HK-2 (cell line): ENCODE data around the gene VWC2.

ENCODE experiments used
- DNase-seq: peaks from one replicate; pipeline ENCODE4 v3.0.0-alpha.2; 2018; ENCODE audit not compliant: unreplicated experiment

VWC2 gene

GRCh38 chr7:49783446-49783845, 10.0 kb downstream of the VWC2 start:
- no peak for DNase-seq

- DNase-seq: no peak
Measured at GRCh38 chr7:49787980-49788379, 14.5 kb downstream of the VWC2 start.

GRCh38 chr7:49788455-49789059, 15.1 kb downstream of the VWC2 start:
- DNase-seq: no peak

- no peak for DNase-seq
Measured at GRCh38 chr7:49789736-49790135, 16.3 kb downstream of the VWC2 start.

- no peak for DNase-seq
Measured at GRCh38 chr7:49790209-49790608, 16.8 kb downstream of the VWC2 start.

GRCh38 chr7:49791088-49791741, 17.8 kb downstream of the VWC2 start:
- no peak for DNase-seq

GRCh38 chr7:49797987-49798660, 24.7 kb downstream of the VWC2 start:
- DNase-seq: no peak

- no peak for DNase-seq
Measured at GRCh38 chr7:49800031-49800430, 26.6 kb downstream of the VWC2 start.

GRCh38 chr7:49802600-49802999, 29.2 kb downstream of the VWC2 start:
- DNase-seq: no peak

- no peak for DNase-seq
Measured at GRCh38 chr7:49803812-49804211, 30.4 kb downstream of the VWC2 start.

- DNase-seq: no peak
Measured at GRCh38 chr7:49805371-49806007, 32.1 kb downstream of the VWC2 start.

GRCh38 chr7:49812534-49812933, 39.1 kb downstream of the VWC2 start:
- DNase-seq: no peak

GRCh38 chr7:49817279-49817678, 43.8 kb downstream of the VWC2 start:
- no peak for DNase-seq

- no peak for DNase-seq
Measured at GRCh38 chr7:49821181-49821580, 47.7 kb downstream of the VWC2 start.

GRCh38 chr7:49822856-49823255, 49.4 kb downstream of the VWC2 start:
- DNase-seq: no peak

- no peak for DNase-seq
Measured at GRCh38 chr7:49823566-49823965, 50.1 kb downstream of the VWC2 start.

- DNase-seq: no peak
Measured at GRCh38 chr7:49839863-49840645, 66.6 kb downstream of the VWC2 start.

- no peak for DNase-seq
Measured at GRCh38 chr7:49840751-49841405, 67.4 kb downstream of the VWC2 start.

- DNase-seq: no peak
Measured at GRCh38 chr7:49845626-49846025, 72.2 kb downstream of the VWC2 start.

GRCh38 chr7:49848211-49848841, 74.9 kb downstream of the VWC2 start:
- peak; percentile 6 for DNase-seq
